ENCODE results near the gene BPIFA1.

Gene BPIFA1

DNA sequence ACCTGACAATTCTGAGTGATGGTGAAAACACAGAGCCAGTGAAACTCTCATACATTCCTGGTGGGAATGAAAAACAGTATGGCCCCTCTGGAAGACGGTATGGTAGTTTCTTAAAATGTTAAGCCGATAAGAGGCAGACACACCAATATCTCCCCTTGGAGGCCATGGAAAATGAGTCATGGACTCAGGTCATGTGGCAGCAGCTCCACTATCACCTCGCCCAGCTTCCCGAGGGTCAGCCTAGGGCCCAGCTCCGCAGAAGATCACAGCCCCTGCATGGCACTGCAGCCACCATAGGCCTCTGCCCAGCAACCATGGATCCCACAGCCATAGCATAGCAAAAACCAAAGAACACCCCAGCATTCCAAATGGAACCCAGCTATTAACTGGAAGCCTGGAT, 21.4 kb downstream of the BPIFA1 start:
- Mint-ChIP-seq H3K36me3 (ENCODE audit: low read depth) (no peaks in the 10 kb centered on the region), H3K4me1 (ENCODE audit: low read depth) (no peaks in the 10 kb centered on the region), H3K27me3 (peaks cover 27% of the 10 kb centered on the region), H3K4me3 (no peak overlapping the region), H3K9me3 (peaks cover 4% of the 10 kb centered on the region), H3K27ac (no peak overlapping the region)

DNA sequence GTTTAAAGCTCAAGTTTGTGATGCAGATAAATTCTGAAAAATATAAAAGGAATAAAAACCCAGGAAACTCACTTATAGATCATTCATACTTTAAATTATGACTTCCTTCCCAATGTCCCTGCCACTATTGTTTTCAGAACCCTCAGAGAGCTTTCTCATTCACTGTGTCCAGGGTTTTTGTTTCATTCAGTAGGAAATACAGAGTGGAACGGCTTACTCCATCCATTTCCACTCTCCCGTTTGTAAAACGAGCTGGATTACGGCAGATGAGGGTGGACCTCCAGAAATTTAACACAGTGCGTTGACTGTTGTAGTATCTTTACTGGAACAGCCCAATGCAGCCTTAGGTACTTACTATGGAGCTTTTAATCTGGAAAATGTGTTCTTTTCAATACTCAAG, 23.6 kb downstream of the BPIFA1 start:
- H3K4me1 Mint-ChIP-seq (ENCODE audit: low read depth): no peaks in the 10 kb centered on the region
- H3K27ac Mint-ChIP-seq: no peak overlapping the region
- peaks cover 23% of the 10 kb centered on the region for H3K27me3 Mint-ChIP-seq
- no peaks in the 10 kb centered on the region for H3K36me3 Mint-ChIP-seq (ENCODE audit: low read depth)
- peaks cover 2% of the 10 kb centered on the region for H3K9me3 Mint-ChIP-seq
- H3K4me3 Mint-ChIP-seq: no peak overlapping the region

DNA sequence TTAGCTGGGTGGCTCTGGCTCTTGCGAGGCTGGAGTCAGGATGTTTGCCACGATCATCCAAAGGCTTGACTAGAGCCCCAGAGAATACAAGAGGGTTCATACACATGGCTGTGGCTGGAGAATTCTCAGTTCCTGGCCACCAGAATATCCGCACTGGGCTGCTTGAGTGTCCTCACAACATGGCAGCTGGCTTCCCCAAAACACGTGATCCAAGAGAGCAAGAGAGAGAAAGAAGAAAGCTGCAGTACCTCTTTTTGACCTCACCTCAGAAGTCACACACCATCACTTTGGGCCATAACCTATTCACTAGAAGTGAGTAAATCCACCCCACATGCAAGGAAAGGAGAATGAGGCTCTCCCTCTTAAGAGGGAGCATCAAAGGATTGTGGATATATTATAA, 25.7 kb downstream of the BPIFA1 start:
- Mint-ChIP-seq H3K4me3 (no peak overlapping the region), H3K9me3 (no peaks in the 10 kb centered on the region), H3K27me3 (peaks cover 14% of the 10 kb centered on the region), H3K36me3 (ENCODE audit: low read depth) (no peaks in the 10 kb centered on the region), H3K27ac (no peak overlapping the region), H3K4me1 (ENCODE audit: low read depth) (no peaks in the 10 kb centered on the region)

DNA sequence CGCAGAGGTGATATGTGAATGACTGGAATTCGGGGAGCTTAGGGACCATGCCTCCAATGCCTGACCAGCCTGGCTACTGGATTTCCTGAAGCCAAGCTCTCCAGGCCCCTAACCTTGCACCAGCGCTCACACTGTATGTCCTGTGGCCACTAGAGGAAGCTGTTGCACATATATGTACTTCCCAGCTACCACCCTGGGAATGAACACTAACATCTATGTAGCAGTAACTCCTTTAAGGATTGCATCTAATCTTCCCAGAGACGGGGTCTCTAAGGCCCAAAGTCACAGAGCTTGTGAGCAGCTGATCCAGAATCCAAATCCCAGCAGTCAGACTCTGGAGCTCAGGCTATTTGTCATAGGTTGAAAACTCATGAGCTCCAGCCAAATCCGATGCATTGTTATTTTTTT, 26.9 kb downstream of the BPIFA1 start:
- H3K4me3 Mint-ChIP-seq: no peak overlapping the region
- no peak overlapping the region for H3K27ac Mint-ChIP-seq
- no peaks in the 10 kb centered on the region for H3K4me1 Mint-ChIP-seq (ENCODE audit: low read depth)
- no peaks in the 10 kb centered on the region for H3K36me3 Mint-ChIP-seq (ENCODE audit: low read depth)
- H3K9me3 Mint-ChIP-seq: no peaks in the 10 kb centered on the region
- H3K27me3 Mint-ChIP-seq: peaks cover 14% of the 10 kb centered on the region

DNA sequence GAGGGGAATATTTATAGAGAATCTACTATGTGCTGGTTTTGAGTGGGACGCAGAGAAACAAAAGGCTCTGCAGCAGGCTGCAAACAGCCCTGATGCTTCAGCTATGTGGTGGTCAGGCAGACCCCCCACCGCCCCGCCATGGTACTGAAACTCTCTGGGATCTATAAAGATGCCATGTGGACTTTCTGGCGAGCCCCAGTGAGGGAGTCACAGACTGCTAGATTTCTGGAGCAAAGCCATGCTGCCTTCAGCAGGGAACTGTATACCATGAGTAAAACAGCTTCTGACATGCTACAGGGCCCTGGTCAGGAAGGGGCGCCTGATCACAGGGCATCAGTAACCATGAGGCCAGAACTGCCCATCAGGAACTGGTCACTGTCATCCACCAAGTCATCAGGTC, 28.0 kb downstream of the BPIFA1 start:
- H3K27me3 Mint-ChIP-seq: peaks cover 19% of the 10 kb centered on the region
- no peaks in the 10 kb centered on the region for H3K9me3 Mint-ChIP-seq
- H3K36me3 Mint-ChIP-seq (ENCODE audit: low read depth): no peaks in the 10 kb centered on the region
- no peak overlapping the region for H3K27ac Mint-ChIP-seq
- H3K4me3 Mint-ChIP-seq: no peak overlapping the region
- H3K4me1 Mint-ChIP-seq (ENCODE audit: low read depth): no peaks in the 10 kb centered on the region

DNA sequence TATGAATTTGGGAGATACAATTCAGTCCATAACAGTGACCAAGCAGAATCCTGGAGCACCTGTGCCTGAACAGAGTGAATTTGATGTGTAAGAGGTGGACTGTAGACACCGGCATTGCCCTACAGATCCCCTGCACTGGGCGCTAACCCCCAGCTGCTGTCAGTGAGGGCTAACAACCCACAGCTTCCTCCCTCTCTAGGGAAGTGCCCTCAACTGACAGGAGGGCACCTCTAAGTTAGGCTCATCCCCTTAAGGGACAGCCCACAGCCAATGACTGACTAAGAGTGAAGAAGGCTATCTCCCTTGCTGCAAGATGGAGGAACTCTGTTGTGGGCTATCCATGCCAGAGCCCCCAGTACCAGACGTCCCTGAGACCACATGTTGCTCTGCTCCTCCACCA, 31.9 kb downstream of the BPIFA1 start:
- H3K27me3 Mint-ChIP-seq: peaks cover 8% of the 10 kb centered on the region
- H3K4me1 Mint-ChIP-seq (ENCODE audit: low read depth): no peaks in the 10 kb centered on the region
- no peaks in the 10 kb centered on the region for H3K9me3 Mint-ChIP-seq
- H3K36me3 Mint-ChIP-seq (ENCODE audit: low read depth): no peaks in the 10 kb centered on the region
- no peak overlapping the region for H3K4me3 Mint-ChIP-seq
- no peak overlapping the region for H3K27ac Mint-ChIP-seq

DNA sequence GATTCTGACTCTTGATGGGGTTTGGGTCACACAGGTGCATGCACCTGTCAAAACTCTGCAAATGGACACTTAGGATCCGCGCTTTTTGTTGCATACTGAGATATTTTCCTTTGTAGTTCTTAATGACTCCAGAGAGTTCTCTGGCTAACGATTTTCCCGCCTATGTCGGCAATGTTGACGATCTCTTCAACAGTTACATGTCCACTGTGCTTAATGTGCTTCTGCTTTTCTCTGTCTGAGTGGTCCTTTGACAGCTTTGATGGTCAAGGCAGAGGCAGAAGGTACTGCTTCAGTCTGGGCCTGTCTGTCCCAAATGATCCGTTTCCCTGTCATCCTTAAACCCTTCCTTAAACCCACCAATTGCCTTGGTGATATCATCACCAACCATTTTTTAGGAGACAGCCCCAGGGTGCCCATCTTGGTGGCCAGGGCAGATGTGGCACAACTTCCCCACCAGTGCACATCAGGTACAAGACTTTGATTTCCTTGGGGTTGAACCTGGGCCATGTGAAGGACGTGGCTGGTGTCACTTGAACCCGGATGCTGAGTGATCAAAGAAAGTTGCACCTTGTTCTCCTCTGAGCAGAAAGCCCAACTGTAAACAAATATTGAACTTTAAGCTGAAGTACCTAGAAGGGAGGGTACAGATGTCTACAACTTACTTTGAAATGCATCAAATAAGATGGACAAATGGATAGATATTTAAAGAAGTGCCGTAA, 36.5 kb downstream of the BPIFA1 start:
- no peaks in the 10 kb centered on the region for H3K36me3 Mint-ChIP-seq (ENCODE audit: low read depth)
- H3K4me3 Mint-ChIP-seq: no peak overlapping the region
- no peaks in the 10 kb centered on the region for H3K4me1 Mint-ChIP-seq (ENCODE audit: low read depth)
- peaks cover 4% of the 10 kb centered on the region for H3K27me3 Mint-ChIP-seq
- H3K27ac Mint-ChIP-seq: peak overlapping the region; percentile 7
- H3K9me3 Mint-ChIP-seq: no peaks in the 10 kb centered on the region

DNA sequence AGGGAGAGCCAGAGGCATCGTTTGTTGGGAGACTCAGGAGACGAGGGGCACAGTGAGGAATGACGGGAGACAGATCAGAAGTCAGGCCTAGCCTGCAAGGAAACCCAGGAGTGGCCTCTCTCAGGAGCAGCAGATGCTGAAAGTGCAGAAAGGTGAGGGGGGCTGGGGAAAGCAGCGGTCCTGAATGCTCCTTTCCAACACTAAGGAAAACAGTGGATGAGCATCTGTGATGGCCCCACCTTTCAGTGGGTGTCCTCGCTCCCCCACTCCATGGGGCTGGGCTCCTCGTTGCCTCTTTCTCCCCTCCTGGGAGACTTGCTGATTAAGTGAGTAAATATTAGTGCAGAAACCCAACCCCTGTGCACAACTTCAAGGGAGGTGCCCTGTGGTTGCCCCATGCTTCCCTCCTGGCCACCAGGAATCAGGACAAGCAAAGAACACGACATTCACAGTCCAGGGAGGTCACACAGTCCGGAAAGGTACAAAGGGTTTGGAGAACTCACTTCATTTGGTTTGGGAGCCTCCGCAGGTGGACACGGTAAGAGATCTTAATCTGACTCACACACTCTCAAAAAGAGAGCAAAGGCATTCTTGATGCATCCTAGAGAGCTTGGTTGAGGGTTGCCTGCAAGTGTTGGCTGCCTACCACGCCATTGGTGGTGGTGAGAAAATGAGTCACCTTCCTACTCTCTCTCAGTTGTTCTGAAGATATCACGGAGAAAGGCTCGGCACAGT, 37.5 kb downstream of the BPIFA1 start:
- H3K4me1 Mint-ChIP-seq (ENCODE audit: low read depth): no peaks in the 10 kb centered on the region
- H3K9me3 Mint-ChIP-seq: no peaks in the 10 kb centered on the region
- no peaks in the 10 kb centered on the region for H3K36me3 Mint-ChIP-seq (ENCODE audit: low read depth)
- H3K4me3 Mint-ChIP-seq: no peak overlapping the region
- H3K27ac Mint-ChIP-seq: no peak overlapping the region
- no peaks in the 10 kb centered on the region for H3K27me3 Mint-ChIP-seq

DNA sequence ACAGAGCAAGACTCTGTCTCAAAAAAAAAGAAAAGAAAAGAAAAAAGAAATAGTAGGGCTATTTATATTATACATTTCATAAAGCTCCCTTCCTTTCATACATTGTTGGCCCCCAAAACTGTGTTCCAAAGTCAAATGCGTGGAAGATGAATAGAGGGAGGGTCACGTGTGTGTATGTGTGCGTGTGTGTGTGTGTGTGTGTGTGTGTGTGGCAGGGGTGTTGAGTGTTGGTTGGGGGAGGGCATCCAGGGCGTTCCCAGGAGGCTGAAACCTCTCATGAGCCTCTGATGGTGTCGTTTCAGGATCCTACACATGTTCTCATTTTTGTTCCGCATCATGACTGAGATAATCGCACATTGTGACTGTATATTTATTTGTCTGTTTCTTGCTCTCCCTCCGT, 39.4 kb downstream of the BPIFA1 start:
- no peaks in the 10 kb centered on the region for H3K36me3 Mint-ChIP-seq (ENCODE audit: low read depth)
- H3K4me3 Mint-ChIP-seq: no peak overlapping the region
- no peak overlapping the region for H3K27ac Mint-ChIP-seq
- H3K4me1 Mint-ChIP-seq (ENCODE audit: low read depth): no peaks in the 10 kb centered on the region
- H3K9me3 Mint-ChIP-seq: no peaks in the 10 kb centered on the region
- no peaks in the 10 kb centered on the region for H3K27me3 Mint-ChIP-seq

DNA sequence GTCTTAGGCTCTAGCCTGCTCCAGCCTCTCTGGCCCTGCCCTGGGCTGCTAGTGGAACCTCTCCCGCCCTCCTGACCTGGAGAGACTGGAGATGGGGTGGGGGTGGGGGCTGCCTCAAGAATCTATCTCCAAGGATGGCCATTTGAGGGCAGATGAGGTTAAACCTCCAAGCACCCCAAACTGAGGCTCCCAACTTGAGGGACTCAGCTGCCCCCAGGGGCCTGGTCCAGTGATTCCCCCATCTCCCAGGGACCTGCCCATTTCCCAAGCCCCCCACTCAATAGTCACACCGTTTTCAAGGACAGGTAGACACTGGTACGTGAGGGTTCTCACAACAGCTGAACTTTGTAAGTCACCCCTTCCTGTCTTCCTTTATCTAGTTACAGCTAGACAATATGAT, 40.1 kb downstream of the BPIFA1 start:
- H3K9me3 Mint-ChIP-seq: no peaks in the 10 kb centered on the region
- H3K36me3 Mint-ChIP-seq (ENCODE audit: low read depth): no peaks in the 10 kb centered on the region
- no peak overlapping the region for H3K4me3 Mint-ChIP-seq
- no peaks in the 10 kb centered on the region for H3K27me3 Mint-ChIP-seq
- no peaks in the 10 kb centered on the region for H3K4me1 Mint-ChIP-seq (ENCODE audit: low read depth)
- H3K27ac Mint-ChIP-seq: no peak overlapping the region

DNA sequence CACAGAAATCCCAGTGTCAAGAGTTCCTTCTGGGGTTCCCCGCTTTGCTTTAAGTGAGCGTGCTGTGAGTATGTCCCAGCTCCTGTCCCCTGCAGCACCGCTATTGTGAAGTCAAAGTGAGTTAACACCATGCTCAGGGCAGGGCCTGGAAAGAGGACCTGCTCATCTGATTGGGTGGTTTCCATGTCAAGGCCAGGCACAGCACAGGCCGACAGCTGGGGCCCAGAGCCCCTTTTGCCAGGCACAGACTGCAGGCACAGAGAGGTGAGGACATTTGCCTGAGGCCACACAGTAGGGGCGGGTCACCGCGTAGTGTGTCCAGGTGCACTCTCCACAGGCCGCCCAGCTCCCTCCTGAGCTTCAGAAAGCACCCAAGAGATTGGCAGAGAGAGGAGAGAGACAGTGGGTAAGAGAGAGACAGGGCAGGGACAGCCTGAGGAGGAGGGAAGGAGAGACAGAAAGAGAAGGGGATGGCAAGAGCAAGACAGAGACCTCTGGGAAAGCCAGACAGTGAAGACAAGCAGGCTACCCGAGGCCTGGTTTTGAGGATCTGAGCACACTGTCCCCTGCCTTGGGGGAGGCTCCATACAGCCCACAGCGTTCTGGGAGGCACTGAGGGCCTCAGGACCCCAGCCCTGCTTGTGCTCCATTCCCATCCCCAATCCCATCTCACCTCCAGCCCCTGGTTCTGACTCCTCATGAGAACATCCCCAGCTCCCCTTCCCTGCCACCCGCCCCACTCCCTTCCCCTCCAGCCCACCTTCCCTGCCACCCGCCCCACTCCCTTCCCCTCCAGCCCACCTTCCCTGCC, 40.7 kb downstream of the BPIFA1 start:
- H3K9me3 Mint-ChIP-seq: no peaks in the 10 kb centered on the region
- no peaks in the 10 kb centered on the region for H3K36me3 Mint-ChIP-seq (ENCODE audit: low read depth)
- H3K4me1 Mint-ChIP-seq (ENCODE audit: low read depth): no peaks in the 10 kb centered on the region
- H3K27me3 Mint-ChIP-seq: no peaks in the 10 kb centered on the region
- no peak overlapping the region for H3K4me3 Mint-ChIP-seq
- H3K27ac Mint-ChIP-seq: no peak overlapping the region

DNA sequence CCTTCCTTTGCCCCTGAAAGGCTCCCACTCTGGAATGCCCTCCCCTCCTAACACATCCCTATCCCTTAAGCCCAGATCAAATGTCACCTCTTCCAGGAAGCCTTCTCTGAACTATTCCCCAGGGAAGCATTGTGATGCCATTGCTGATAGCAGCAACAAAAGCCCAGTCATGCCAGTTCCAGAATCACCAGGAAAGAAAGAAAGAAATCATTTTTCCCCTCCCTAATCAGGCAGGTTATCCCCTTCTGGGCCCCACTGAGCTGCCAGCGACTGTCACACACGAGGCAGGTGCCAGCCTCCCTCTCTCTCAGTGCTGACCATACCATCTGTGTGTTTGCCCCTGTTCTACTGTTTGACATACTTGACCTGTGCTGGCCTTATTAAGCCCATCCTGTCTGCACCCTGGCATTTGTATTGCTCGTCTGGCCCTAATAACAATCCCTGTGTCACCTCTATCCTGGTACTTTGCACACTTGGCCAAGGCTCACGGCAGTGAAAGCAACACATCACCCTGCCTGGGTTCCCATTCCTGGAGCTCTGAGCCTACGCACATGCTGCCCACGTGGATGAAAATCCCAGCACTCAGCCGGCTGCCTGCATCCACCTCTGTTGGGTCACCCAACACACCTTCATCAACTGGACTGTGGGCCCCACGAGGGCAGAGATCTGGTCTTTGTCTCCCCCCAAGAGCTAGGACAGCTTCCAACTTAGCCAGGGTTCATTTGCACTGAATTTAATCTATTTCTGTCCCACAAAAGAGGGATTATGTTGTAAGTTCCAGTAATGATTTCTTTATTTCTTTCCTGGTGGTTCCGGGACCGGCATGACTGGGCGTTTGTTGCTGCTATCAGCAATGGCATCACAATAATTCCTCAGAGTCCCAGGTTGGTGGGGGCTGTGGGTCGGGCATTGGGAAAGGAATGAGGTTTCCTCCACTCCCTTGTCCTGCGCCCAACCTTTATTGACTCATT, 42.0 kb downstream of the BPIFA1 start:
- Mint-ChIP-seq H3K4me3 (no peak overlapping the region), H3K4me1 (ENCODE audit: low read depth) (no peaks in the 10 kb centered on the region), H3K27ac (no peak overlapping the region), H3K27me3 (no peaks in the 10 kb centered on the region), H3K9me3 (no peaks in the 10 kb centered on the region), H3K36me3 (ENCODE audit: low read depth) (no peaks in the 10 kb centered on the region)

DNA sequence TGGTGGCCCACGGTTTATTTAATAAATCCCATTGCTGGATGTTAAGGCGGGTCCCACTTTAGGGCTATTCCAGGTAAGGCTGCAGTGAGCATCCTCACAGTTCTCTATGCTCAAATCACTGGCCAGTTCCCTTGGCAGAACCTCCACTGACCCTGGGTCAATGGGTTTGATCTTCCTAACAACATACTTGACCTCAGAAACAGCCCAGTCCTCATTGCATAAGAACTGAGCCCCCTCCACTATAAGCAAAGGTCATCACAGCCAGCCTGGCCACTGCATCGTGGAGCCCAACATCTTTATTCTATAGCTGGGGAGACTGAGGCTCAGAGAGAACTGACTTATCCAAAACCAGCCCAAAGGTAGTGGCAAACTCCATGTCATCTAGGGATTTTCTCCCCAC, 42.9 kb downstream of the BPIFA1 start:
- Mint-ChIP-seq H3K27ac (no peak overlapping the region), H3K9me3 (no peaks in the 10 kb centered on the region), H3K4me3 (no peak overlapping the region), H3K4me1 (ENCODE audit: low read depth) (no peaks in the 10 kb centered on the region), H3K36me3 (ENCODE audit: low read depth) (no peaks in the 10 kb centered on the region), H3K27me3 (no peaks in the 10 kb centered on the region)

DNA sequence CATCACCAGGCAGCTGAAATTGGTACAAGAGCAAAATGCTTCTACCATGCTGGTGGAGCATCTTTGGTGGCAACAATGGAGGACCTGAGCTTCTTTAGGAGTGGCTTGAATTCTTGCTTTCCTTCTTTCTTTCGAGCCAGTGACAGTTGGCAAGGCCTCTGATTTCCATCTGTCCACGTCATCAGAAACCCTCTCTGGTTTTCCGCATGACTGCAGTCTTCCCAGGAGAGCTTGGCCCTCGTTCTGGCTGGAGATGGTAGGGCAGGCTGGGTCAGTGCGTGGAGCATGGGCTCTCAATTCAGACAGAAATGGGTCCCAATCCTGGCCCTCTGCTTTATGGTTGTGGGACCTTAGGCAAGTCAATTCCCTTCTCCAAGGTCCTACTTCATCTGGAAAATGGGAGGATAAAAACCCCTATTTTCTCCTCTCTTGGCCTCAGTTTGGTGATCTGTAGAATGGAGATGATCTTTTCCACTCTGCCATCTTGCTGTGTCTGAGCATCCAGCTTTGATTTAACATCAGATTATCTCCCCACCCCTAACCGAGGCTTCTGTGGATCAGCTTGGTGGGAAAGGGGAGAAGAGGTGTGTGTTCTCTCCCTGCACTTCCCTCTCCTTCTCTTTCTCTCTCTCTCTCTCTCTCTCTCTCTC, 43.6 kb downstream of the BPIFA1 start:
- no peak overlapping the region for H3K27ac Mint-ChIP-seq
- no peaks in the 10 kb centered on the region for H3K9me3 Mint-ChIP-seq
- H3K36me3 Mint-ChIP-seq (ENCODE audit: low read depth): no peaks in the 10 kb centered on the region
- H3K27me3 Mint-ChIP-seq: no peaks in the 10 kb centered on the region
- H3K4me3 Mint-ChIP-seq: no peak overlapping the region
- H3K4me1 Mint-ChIP-seq (ENCODE audit: low read depth): no peaks in the 10 kb centered on the region

Data from stimulated activated naive CD8-positive, alpha-beta T cell treated with anti-CD3 and anti-CD28 coated beads, Interleukin-15, Interleukin-2, amounts not matched to agents 100 ng/mL and 50 ng/mL, for 24 hours (primary cell).